HG03442 (cell line): Measurements from ENCODE around the gene FAS.

Source experiments
- ATAC-seq: cut with Tn5 transposase; IDR thresholded peaks from one replicate; pipeline ENCODE4 v1.9.1; 2021; ENCODE audit warnings: mild to moderate bottlenecking, moderate library complexity; ENCODE audit not compliant: unreplicated experiment

The FAS gene

GRCh38 chr10:88990384-88991160, at the start of gene FAS:
TSS of gene FAS (plus strand) at chr10:88990798. CDS start at chr10:88990877, 79 bp downstream.
- peak; percentile 57 for ATAC-seq

GRCh38 chr10:88941026-88941425, 49.6 kb upstream of the FAS start:
- ATAC-seq: no peak

- no peak for ATAC-seq
Observed at GRCh38 chr10:88943778-88944177, 46.8 kb upstream of the FAS start.

- no peak for ATAC-seq
Observed at GRCh38 chr10:88944813-88945212, 45.8 kb upstream of the FAS start.

GRCh38 chr10:88946200-88946599, 44.4 kb upstream of the FAS start:
- ATAC-seq: no peak

GRCh38 chr10:88946965-88947590, 43.5 kb upstream of the FAS start:
- no peak for ATAC-seq

GRCh38 chr10:88949051-88949450, 41.5 kb upstream of the FAS start:
- ATAC-seq: no peak

GRCh38 chr10:88949912-88950837, 40.4 kb upstream of the FAS start:
- ATAC-seq: no peak

- no peak for ATAC-seq
Observed at GRCh38 chr10:88952647-88953111, 37.9 kb upstream of the FAS start, which contains the start of gene ACTA2. TSS of gene ACTA2 (minus strand) at chr10:88952773. CDS start at chr10:88948930, 3,843 bp downstream.

GRCh38 chr10:88953662-88954061, 36.9 kb upstream of the FAS start:
- ATAC-seq: no peak

GRCh38 chr10:88954458-88955083, 36.0 kb upstream of the FAS start:
- ATAC-seq: no peak

- ATAC-seq: no peak
Observed at GRCh38 chr10:88957381-88957780, 33.2 kb upstream of the FAS start.

GRCh38 chr10:88958721-88959120, 31.9 kb upstream of the FAS start:
- ATAC-seq: no peak

- ATAC-seq: no peak
Observed at GRCh38 chr10:88960802-88961201, 29.8 kb upstream of the FAS start.

GRCh38 chr10:88961266-88961665, 29.3 kb upstream of the FAS start:
- ATAC-seq: no peak

GRCh38 chr10:88962336-88962735, 28.3 kb upstream of the FAS start:
- ATAC-seq: no peak

- no peak for ATAC-seq
Observed at GRCh38 chr10:88963318-88963717, 27.3 kb upstream of the FAS start.

GRCh38 chr10:88964360-88964759, 26.2 kb upstream of the FAS start:
- no peak for ATAC-seq

- ATAC-seq: no peak
Observed at GRCh38 chr10:88964869-88965415, 25.7 kb upstream of the FAS start.

GRCh38 chr10:88966797-88967196, 23.8 kb upstream of the FAS start:
- ATAC-seq: no peak
